ENCODE measurements around the gene KIAA0930. TPM values are rescaled to one million over a fixed set of nuclear protein-coding genes. Genes with fewer than 3 reads are reported as not detected.

The KIAA0930 gene
- 89.2 TPM for total RNA-seq
- long read RNA-seq, full-length matches to known transcripts: 214 of 263 reads
- long read RNA-seq, partial matches to known transcripts: 9 of 263 reads
- long read RNA-seq, other reads (novel, unspliced or antisense): 40 of 263 reads

- H3K27ac ChIP-seq: peak within 1 kb of the TSS; percentile 56
- H3K4me3 ChIP-seq: peak within 1 kb of the TSS; percentile 73
- H3K27me3 ChIP-seq (ENCODE audit: low read depth): no peaks in the 10 kb centered on the region
- peaks cover 25% of the 10 kb centered on the region for H3K4me1 ChIP-seq
- ATAC-seq (peak; percentile 77 to 84), DNase-seq (peak; percentile 86)
- H3K36me3 ChIP-seq: peaks cover 4% of the 10 kb centered on the region
- no peaks in the 10 kb centered on the region for H3K9me3 ChIP-seq
- intact Hi-C loops (cut with DNase I): no loop called here
- TF ChIP-seq CTCF (IDR thresholded peaks at IDR 0.05): no peak
These were observed at the start of gene KIAA0930 for GRCh38 chr22:45240810-45241631. Gene KIAA0930, minus strand, starts transcription at chr22:45240894. Its CDS starts 191 bp downstream, at chr22:45240703.

- ATAC-seq: no peak
- H3K27ac ChIP-seq: no peak overlapping the region
- H3K36me3 ChIP-seq: no peaks in the 10 kb centered on the region
- intact Hi-C loops (cut with DNase I): no loop called here
- no peak for DNase-seq
- H3K4me1 ChIP-seq: peaks cover 11% of the 10 kb centered on the region
- H3K4me3 ChIP-seq: no peak overlapping the region
- peaks cover 17% of the 10 kb centered on the region for H3K27me3 ChIP-seq (ENCODE audit: low read depth)
- no peak for TF ChIP-seq CTCF (IDR thresholded peaks at IDR 0.05)
- H3K9me3 ChIP-seq: no peaks in the 10 kb centered on the region
These were observed 46.3 kb upstream of the KIAA0930 start for GRCh38 chr22:45286854-45287551.

GRCh38 chr22:45285263-45286058 lies 44.8 kb upstream of the KIAA0930 start:
- DNase-seq (no peak), ATAC-seq (peak in 1 of 2 donors; percentile 2)
- TF ChIP-seq CTCF (IDR thresholded peaks at IDR 0.05): no peak
- no peaks in the 10 kb centered on the region for H3K9me3 ChIP-seq
- peak overlapping the region; percentile 44 for H3K4me3 ChIP-seq
- H3K27me3 ChIP-seq (ENCODE audit: low read depth): peaks cover 17% of the 10 kb centered on the region
- peaks cover 13% of the 10 kb centered on the region for H3K4me1 ChIP-seq
- intact Hi-C loops (cut with DNase I): no loop called here
- H3K27ac ChIP-seq: no peak overlapping the region
- H3K36me3 ChIP-seq: no peaks in the 10 kb centered on the region

GRCh38 chr22:45284705-45285262 lies 44.1 kb upstream of the KIAA0930 start, which contains the start of gene UPK3A:
Gene UPK3A, plus strand, starts transcription at chr22:45284949. Its CDS starts 65 bp downstream, at chr22:45285014.
- Histone ChIP-seq H3K36me3 (no peaks in the 10 kb centered on the region), H3K4me3 (peak within 1 kb of the TSS; percentile 44), H3K9me3 (no peaks in the 10 kb centered on the region), H3K27me3 (ENCODE audit: low read depth) (peaks cover 17% of the 10 kb centered on the region), H3K4me1 (peaks cover 19% of the 10 kb centered on the region), H3K27ac (no peak within 1 kb of the TSS)
- DNase-seq: peak; percentile 87
- intact Hi-C loops (cut with DNase I): no loop called here
- no peak for TF ChIP-seq CTCF (IDR thresholded peaks at IDR 0.05)
- ATAC-seq: peak; percentile 96 to 97

GRCh38 chr22:45281010-45281409 lies 40.3 kb upstream of the KIAA0930 start:
- no peak for ATAC-seq
- H3K4me1 ChIP-seq: peaks cover 24% of the 10 kb centered on the region
- TF ChIP-seq CTCF (IDR thresholded peaks at IDR 0.05): no peak
- no peaks in the 10 kb centered on the region for H3K36me3 ChIP-seq
- no peak for DNase-seq
- no peaks in the 10 kb centered on the region for H3K9me3 ChIP-seq
- intact Hi-C loops (cut with DNase I): no loop called here
- no peak overlapping the region for H3K4me3 ChIP-seq
- no peak overlapping the region for H3K27ac ChIP-seq
- H3K27me3 ChIP-seq (ENCODE audit: low read depth): peaks cover 14% of the 10 kb centered on the region

Measured in lower lobe of right lung (tissue), 2 donors.